ENCODE data around the gene AKR1B15.
A peak's percentile ranks its signal among the peaks of the same experiment; 100 is the strongest.
"Not testable (repeated sequence)": the region's sequence is repeated elsewhere in the genome, so short reads cannot be mapped to it uniquely, and the experiment has no call there.

Gene AKR1B15

GRCh38 chr7:134552105-134552504 is 3.2 kb downstream of the AKR1B15 start:
- Histone ChIP-seq H3K36me3 (replicated peaks) (no peaks in the 10 kb centered on the region), H3K27me3 (replicated peaks) (no peaks in the 10 kb centered on the region), H3K4me3 (ENCODE audit: low read depth, low read length) (no peak overlapping the region), H3K27ac (no peak overlapping the region)
- DNase-seq, result no peak
- in situ Hi-C loops (cut with HindIII; ENCODE audit: low pct_ligation_motif_present, low sequenced_read_pairs), result no loop called here
- TF ChIP-seq CTCF (IDR thresholded peaks at IDR 0.05; ENCODE audit: low read depth, low read length, missing control alignments), result peak; percentile 67

DNA sequence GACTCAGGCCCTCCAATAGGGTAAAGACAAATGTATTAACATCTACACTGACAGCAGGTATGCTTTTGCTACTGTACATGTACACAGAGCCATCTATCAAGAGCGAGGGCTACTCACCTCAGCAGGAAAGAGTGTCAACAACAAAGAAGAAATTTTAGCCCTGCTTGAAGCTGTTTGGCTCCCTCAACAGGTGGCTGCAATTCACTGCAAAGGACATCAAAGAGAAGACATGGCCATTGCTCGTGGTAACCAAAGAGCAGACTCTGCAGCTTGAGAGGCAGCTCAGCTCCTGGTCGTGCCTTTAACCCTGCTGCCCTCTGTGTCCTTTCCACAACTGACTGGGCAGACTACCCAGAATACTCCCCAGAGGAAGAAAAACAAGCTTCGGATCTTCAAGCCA is 5.1 kb downstream of the AKR1B15 start:
- no peak overlapping the region for H3K27ac ChIP-seq
- in situ Hi-C loops (cut with HindIII; ENCODE audit: low pct_ligation_motif_present, low sequenced_read_pairs), result no loop called here

GRCh38 chr7:134554417-134554966 is 5.6 kb downstream of the AKR1B15 start:
- Histone ChIP-seq H3K27ac (no peak overlapping the region), H3K36me3 (replicated peaks) (no peaks in the 10 kb centered on the region), H3K4me3 (ENCODE audit: low read depth, low read length) (no peak overlapping the region), H3K27me3 (replicated peaks) (no peaks in the 10 kb centered on the region)
- no peak for DNase-seq
- in situ Hi-C loops (cut with HindIII; ENCODE audit: low pct_ligation_motif_present, low sequenced_read_pairs), result no loop called here
- no peak for TF ChIP-seq CTCF (IDR thresholded peaks at IDR 0.05; ENCODE audit: low read depth, low read length, missing control alignments)

More for the DNA sequence above, 5.1 kb downstream of the AKR1B15 start:
- no peak for DNase-seq
- H3K4me3 ChIP-seq (ENCODE audit: low read depth, low read length), result no peak overlapping the region
- H3K36me3 ChIP-seq (replicated peaks), result no peaks in the 10 kb centered on the region
- peak; percentile 49 for TF ChIP-seq CTCF (IDR thresholded peaks at IDR 0.05; ENCODE audit: low read depth, low read length, missing control alignments)
- no peaks in the 10 kb centered on the region for H3K27me3 ChIP-seq (replicated peaks)

GRCh38 chr7:134557391-134557790 is 8.5 kb downstream of the AKR1B15 start:
- no peak overlapping the region for H3K4me3 ChIP-seq (ENCODE audit: low read depth, low read length)
- in situ Hi-C loops (cut with HindIII; ENCODE audit: low pct_ligation_motif_present, low sequenced_read_pairs), result no loop called here
- H3K36me3 ChIP-seq (replicated peaks), result no peaks in the 10 kb centered on the region
- H3K27me3 ChIP-seq (replicated peaks), result no peaks in the 10 kb centered on the region
- no peak overlapping the region for H3K27ac ChIP-seq
- TF ChIP-seq CTCF (IDR thresholded peaks at IDR 0.05; ENCODE audit: low read depth, low read length, missing control alignments), result no peak
- DNase-seq, result no peak

- no peak for TF ChIP-seq CTCF (IDR thresholded peaks at IDR 0.05; ENCODE audit: low read depth, low read length, missing control alignments)
- in situ Hi-C loops (cut with HindIII; ENCODE audit: low pct_ligation_motif_present, low sequenced_read_pairs), result no loop called here
- Histone ChIP-seq H3K27ac (no peak overlapping the region), H3K36me3 (replicated peaks) (no peaks in the 10 kb centered on the region), H3K4me3 (ENCODE audit: low read depth, low read length) (no peak overlapping the region), H3K27me3 (replicated peaks) (no peaks in the 10 kb centered on the region)
- DNase-seq, result no peak
Measured at GRCh38 chr7:134558370-134558769, 9.5 kb downstream of the AKR1B15 start.

DNA sequence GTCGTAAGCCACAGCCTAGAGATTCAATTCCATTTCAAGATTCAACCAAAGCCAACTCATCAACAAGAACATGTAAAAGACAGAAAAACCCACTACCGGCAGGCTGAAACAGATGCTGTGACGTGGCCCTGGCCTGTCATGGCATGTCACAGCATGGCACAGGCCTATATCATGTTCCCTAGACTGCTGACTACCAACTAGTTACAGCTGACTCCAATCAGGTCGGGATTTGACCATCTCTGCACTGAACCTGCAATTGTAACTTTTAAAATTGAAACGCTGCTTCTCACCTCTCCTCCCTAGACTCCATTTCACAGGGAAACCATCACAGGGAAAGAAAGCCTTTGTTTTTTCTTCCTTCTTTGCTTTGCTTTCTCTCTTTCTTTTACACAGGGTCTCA is 12.7 kb downstream of the AKR1B15 start:
- H3K27ac ChIP-seq; H3K27me3 ChIP-seq (replicated peaks); DNase-seq; in situ Hi-C loops (cut with HindIII; ENCODE audit: low pct_ligation_motif_present, low sequenced_read_pairs); H3K4me3 ChIP-seq (ENCODE audit: low read depth, low read length); H3K36me3 ChIP-seq (replicated peaks): not testable (repeated sequence)
